CD4-positive, alpha-beta memory T cell (primary cell): ENCODE results near the gene SLC35B4. TPM values are rescaled to one million over a fixed set of nuclear protein-coding genes. Genes with fewer than 3 reads are reported as not detected.

Experiments used
- CTCF ChIA-PET: fragments of 350-600 bp; sonication (Branson Sonifier 250); formaldehyde crosslinking; loops from one replicate; lab custom pipeline; 2021; ENCODE audit warnings: inconsistent platforms; ENCODE audit not compliant: partially characterized antibody; lab: Charles Lee
- POLR2A ChIA-PET: fragments of 350-600 bp; sonication (Branson Sonifier 250); formaldehyde crosslinking; loops from one replicate; lab custom pipeline; 2021; ENCODE audit not compliant: partially characterized antibody; lab: Charles Lee
- DNase-seq, 5 donors: peaks; one replicate each; pipeline versions ENCODE4 v3.0.0 to v3.0.0-alpha.2; 2020 to 2022; ENCODE audit warnings: mixed read lengths in 1 of 5
- H3K27ac ChIP-seq: one replicate; pipeline ENCODE4 v1.7.0; 2013; ENCODE audit warnings: low read depth, low read length
- H3K27me3 ChIP-seq: 2 replicates; pipeline ENCODE4 v1.7.0; 2013; ENCODE audit warnings: mild to moderate bottlenecking, low read length, moderate library complexity; ENCODE audit not compliant: insufficient read depth
- H3K36me3 ChIP-seq: 2 replicates; pipeline ENCODE4 v1.7.0; 2013; ENCODE audit warnings: mild to moderate bottlenecking, low read length, moderate library complexity; ENCODE audit not compliant: insufficient read depth
- H3K4me1 ChIP-seq: 2 replicates; pipeline ENCODE4 v1.7.0; 2013; ENCODE audit warnings: mild to moderate bottlenecking, low read length, moderate library complexity; ENCODE audit not compliant: insufficient read depth
- H3K4me3 ChIP-seq, 2 donors: one replicate each; pipeline ENCODE4 v1.7.0; 2013; ENCODE audit warnings: low read length in 2 of 2, mild to moderate bottlenecking in 1 of 2
- H3K9me3 ChIP-seq, 2 donors: one replicate each; pipeline ENCODE4 v1.7.0; 2013; ENCODE audit warnings: low read length in 2 of 2, control low read depth in 1 of 2; ENCODE audit not compliant: control insufficient read depth in 1 of 2
- H3K27ac Mint-ChIP-seq, 7 donors: one replicate each; pipeline ENCODE4 v1.8.0; 2020 to 2021; ENCODE audit warnings: mixed read lengths in 7 of 7, mild to moderate bottlenecking in 6 of 7, inconsistent platforms in 3 of 7, moderate library complexity in 3 of 7
- H3K27me3 Mint-ChIP-seq, 2 donors: one replicate each; pipeline ENCODE4 v1.8.0; 2020 to 2021; ENCODE audit warnings: mixed read lengths in 2 of 2
- H3K36me3 Mint-ChIP-seq, 2 donors: one replicate each; pipeline ENCODE4 v1.8.0; 2020 to 2021; ENCODE audit warnings: mixed read lengths in 2 of 2, inconsistent platforms in 1 of 2, mild to moderate bottlenecking in 1 of 2
- H3K4me1 Mint-ChIP-seq, 4 donors: one replicate each; pipeline ENCODE4 v1.8.0; 2020 to 2021; ENCODE audit warnings: mixed read lengths in 4 of 4, mild to moderate bottlenecking in 1 of 4
- H3K4me3 Mint-ChIP-seq, 8 donors: one replicate each; pipeline ENCODE4 v1.8.0; 2020 to 2021; ENCODE audit warnings: mixed read lengths in 8 of 8, mild to moderate bottlenecking in 7 of 8, moderate library complexity in 6 of 8, inconsistent platforms in 3 of 8
- H3K9me3 Mint-ChIP-seq, 8 donors: one replicate each; pipeline ENCODE4 v1.8.0; 2020 to 2021; ENCODE audit warnings: mixed read lengths in 8 of 8, mild to moderate bottlenecking in 5 of 8, inconsistent platforms in 3 of 8, moderate library complexity in 1 of 8
- intact Hi-C: fragments of 100-400 bp; cut with micrococcal nuclease; formaldehyde crosslinking; loops from one replicate; pipeline ENCODE4 v1.15.1; 2023
- polyA plus RNA-seq, 2 donors: library from polyadenylated mRNA; unstranded; fragments of 300-500 nt; fragmentation: Illumina TruSeq; gene quantifications; one replicate each; pipeline ENCODE4 v1.2.3, GENCODE V29; 2021
- total RNA-seq, 2 experiments: library from RNA; stranded (reverse); gene quantifications; one replicate each; pipeline ENCODE4 v1.2.3, GENCODE V29; 2021

SLC35B4 gene
- total and polyA plus RNA-seq, 4 experiments from 2014 or later = 10.5 to 18.0 (median 14.0) TPM

GRCh38 chr7:134357486-134357885 lies 40.8 kb upstream of the SLC35B4 start:
- no peaks in the 10 kb centered on the region for H3K9me3 Mint-ChIP-seq
- ChIA-PET CTCF (interaction anchor here (0.6 to 2.4 kb wide), 11 partner anchors 8 to 335 kb away, joined by 3 to 9 read pairs (median 4); partner anchors contain the start of gene SLC35B4), POLR2A (no interaction called here)
- intact Hi-C loops = no loop called here
- no peak overlapping the region for H3K4me3 ChIP-seq
- H3K27ac Mint-ChIP-seq = no peak overlapping the region
- no peaks in the 10 kb centered on the region for H3K27me3 ChIP-seq
- H3K27ac ChIP-seq = no peak overlapping the region
- H3K36me3 ChIP-seq = no peaks in the 10 kb centered on the region
- no peaks in the 10 kb centered on the region for H3K4me1 ChIP-seq
- no peak overlapping the region for H3K4me3 Mint-ChIP-seq
- peaks cover 0 to 2% (median 0%) of the 10 kb centered on the region in 4 donors for H3K4me1 Mint-ChIP-seq
- no peaks in the 10 kb centered on the region for H3K9me3 ChIP-seq
- no peak for DNase-seq
- H3K27me3 Mint-ChIP-seq = peaks cover 1 to 2% of the 10 kb centered on the region in 2 donors
- no peaks in the 10 kb centered on the region for H3K36me3 Mint-ChIP-seq

GRCh38 chr7:134356421-134356936 lies 39.7 kb upstream of the SLC35B4 start:
- intact Hi-C loops = no loop called here
- H3K9me3 Mint-ChIP-seq = no peaks in the 10 kb centered on the region
- Histone ChIP-seq H3K4me1 (no peaks in the 10 kb centered on the region), H3K36me3 (no peaks in the 10 kb centered on the region), H3K27me3 (no peaks in the 10 kb centered on the region), H3K27ac (no peak overlapping the region), H3K4me3 (no peak overlapping the region), H3K9me3 (no peaks in the 10 kb centered on the region)
- H3K27me3 Mint-ChIP-seq = peaks cover 2 to 4% of the 10 kb centered on the region in 2 donors
- POLR2A ChIA-PET = no interaction called here
- peaks cover 0 to 2% (median 0%) of the 10 kb centered on the region in 4 donors for H3K4me1 Mint-ChIP-seq
- no peak overlapping the region for H3K27ac Mint-ChIP-seq
- DNase-seq = no peak
- no peak overlapping the region for H3K4me3 Mint-ChIP-seq
- CTCF ChIA-PET = interaction anchor here (0.7 to 2.4 kb wide), 7 partner anchors 9 to 334 kb away, joined by 3 to 9 read pairs (median 5); partner anchors contain the start of gene SLC35B4
- H3K36me3 Mint-ChIP-seq = no peaks in the 10 kb centered on the region

- no peaks in the 10 kb centered on the region for H3K27me3 ChIP-seq
- no peaks in the 10 kb centered on the region for H3K4me1 ChIP-seq
- no peak overlapping the region for H3K4me3 Mint-ChIP-seq
- ChIA-PET CTCF (interaction anchor here (0.7 to 2.4 kb wide), 5 partner anchors 10 to 39 kb away, joined by 3 to 8 read pairs (median 4); partner anchors contain the start of gene SLC35B4), POLR2A (no interaction called here)
- no peaks in the 10 kb centered on the region for H3K36me3 Mint-ChIP-seq
- peaks cover 0 to 2% (median 0%) of the 10 kb centered on the region in 4 donors for H3K4me1 Mint-ChIP-seq
- H3K27ac ChIP-seq = no peak overlapping the region
- no peak overlapping the region for H3K4me3 ChIP-seq
- no peaks in the 10 kb centered on the region for H3K36me3 ChIP-seq
- DNase-seq = no peak
- no peaks in the 10 kb centered on the region for H3K9me3 Mint-ChIP-seq
- intact Hi-C loops = no loop called here
- peaks cover 4 to 5% of the 10 kb centered on the region in 2 donors for H3K27me3 Mint-ChIP-seq
- peak overlapping the region in 1 of 7 donors; percentile 38 for H3K27ac Mint-ChIP-seq
- H3K9me3 ChIP-seq = no peaks in the 10 kb centered on the region
Observed at GRCh38 chr7:134355927-134356326, 39.2 kb upstream of the SLC35B4 start.

GRCh38 chr7:134355004-134355525 lies 38.3 kb upstream of the SLC35B4 start:
- peaks cover 0 to 2% (median 0%) of the 10 kb centered on the region in 4 donors for H3K4me1 Mint-ChIP-seq
- DNase-seq = no peak
- intact Hi-C loops = no loop called here
- no peaks in the 10 kb centered on the region for H3K36me3 Mint-ChIP-seq
- ChIA-PET POLR2A (no interaction called here), CTCF (interaction anchor here (0.8 to 1.3 kb wide), 3 partner anchors 11 to 22 kb away, joined by 3 to 4 read pairs (median 3); no protein-coding TSS in a partner anchor)
- peaks cover 5% of the 10 kb centered on the region in 2 donors for H3K27me3 Mint-ChIP-seq
- H3K36me3 ChIP-seq = no peaks in the 10 kb centered on the region
- H3K4me3 Mint-ChIP-seq = no peak overlapping the region
- no peaks in the 10 kb centered on the region for H3K27me3 ChIP-seq
- peak overlapping the region in 1 of 7 donors; percentile 37 for H3K27ac Mint-ChIP-seq
- no peak overlapping the region for H3K27ac ChIP-seq
- H3K9me3 Mint-ChIP-seq = no peaks in the 10 kb centered on the region
- H3K4me1 ChIP-seq = no peaks in the 10 kb centered on the region
- H3K9me3 ChIP-seq = no peaks in the 10 kb centered on the region
- H3K4me3 ChIP-seq = no peak overlapping the region

GRCh38 chr7:134353411-134353810 lies 36.7 kb upstream of the SLC35B4 start:
- no peak overlapping the region for H3K27ac Mint-ChIP-seq
- Histone ChIP-seq H3K9me3 (no peaks in the 10 kb centered on the region), H3K27me3 (no peaks in the 10 kb centered on the region), H3K4me1 (no peaks in the 10 kb centered on the region), H3K27ac (no peak overlapping the region), H3K36me3 (no peaks in the 10 kb centered on the region), H3K4me3 (no peak overlapping the region)
- H3K4me1 Mint-ChIP-seq = peaks cover 0 to 2% (median 0%) of the 10 kb centered on the region in 4 donors
- no peaks in the 10 kb centered on the region for H3K36me3 Mint-ChIP-seq
- ChIA-PET POLR2A (no interaction called here), CTCF (interaction anchor here (0.7 kb wide), 2 partner anchors 13 to 87 kb away, joined by 4 read pairs; no protein-coding TSS in a partner anchor)
- DNase-seq = no peak
- intact Hi-C loops = no loop called here
- H3K27me3 Mint-ChIP-seq = peaks cover 5 to 8% of the 10 kb centered on the region in 2 donors
- peaks cover 0 to 3% (median 0%) of the 10 kb centered on the region in 8 donors for H3K9me3 Mint-ChIP-seq
- no peak overlapping the region for H3K4me3 Mint-ChIP-seq

GRCh38 chr7:134351424-134351823 lies 34.7 kb upstream of the SLC35B4 start:
- peaks cover 0 to 3% (median 0%) of the 10 kb centered on the region in 8 donors for H3K9me3 Mint-ChIP-seq
- Histone ChIP-seq H3K9me3 (no peaks in the 10 kb centered on the region), H3K36me3 (no peaks in the 10 kb centered on the region), H3K4me3 (no peak overlapping the region), H3K27me3 (no peaks in the 10 kb centered on the region), H3K4me1 (no peaks in the 10 kb centered on the region), H3K27ac (no peak overlapping the region)
- peaks cover 9 to 14% of the 10 kb centered on the region in 2 donors for H3K27me3 Mint-ChIP-seq
- no peak overlapping the region for H3K4me3 Mint-ChIP-seq
- POLR2A ChIA-PET = no interaction called here
- no peaks in the 10 kb centered on the region for H3K36me3 Mint-ChIP-seq
- CTCF ChIA-PET = no interaction called here
- H3K4me1 Mint-ChIP-seq = peaks cover 0 to 3% (median 0%) of the 10 kb centered on the region in 4 donors
- no peak for DNase-seq
- intact Hi-C loops = no loop called here
- no peak overlapping the region for H3K27ac Mint-ChIP-seq

GRCh38 chr7:134350709-134351108 lies 34.0 kb upstream of the SLC35B4 start:
- no peak overlapping the region for H3K27ac ChIP-seq
- Mint-ChIP-seq H3K4me1 (peaks cover 0 to 3% (median 0%) of the 10 kb centered on the region in 4 donors), H3K36me3 (no peaks in the 10 kb centered on the region), H3K9me3 (peaks cover 0 to 3% (median 0%) of the 10 kb centered on the region in 8 donors), H3K4me3 (no peak overlapping the region), H3K27me3 (peaks cover 9 to 18% of the 10 kb centered on the region in 2 donors), H3K27ac (no peak overlapping the region)
- no peaks in the 10 kb centered on the region for H3K36me3 ChIP-seq
- H3K27me3 ChIP-seq = no peaks in the 10 kb centered on the region
- no peak for DNase-seq
- H3K4me3 ChIP-seq = no peak overlapping the region
- intact Hi-C loops = no loop called here
- H3K4me1 ChIP-seq = no peaks in the 10 kb centered on the region
- ChIA-PET CTCF (interaction anchor here (1.1 kb wide), 1 partner anchor 13 kb away, joined by 3 read pairs; no protein-coding TSS in a partner anchor), POLR2A (no interaction called here)
- H3K9me3 ChIP-seq = no peaks in the 10 kb centered on the region
